GM10266 (cell line): ENCODE data around the gene TRAPPC2L.

ENCODE experiments used
- DNase-seq: peaks from one replicate; pipeline ENCODE4 v3.0.0; 2012; ENCODE audit errors: extremely low spot score
- TF ChIP-seq, protein P1 (sequence below): IDR thresholded peaks from 2 replicates; pipeline ENCODE4 v1.5.1; 2012; ENCODE audit warnings: mild to moderate bottlenecking, low read depth; ENCODE audit not compliant: control insufficient read depth, insufficient read depth; ENCODE audit errors: missing control alignments

TRAPPC2L gene, protein sequence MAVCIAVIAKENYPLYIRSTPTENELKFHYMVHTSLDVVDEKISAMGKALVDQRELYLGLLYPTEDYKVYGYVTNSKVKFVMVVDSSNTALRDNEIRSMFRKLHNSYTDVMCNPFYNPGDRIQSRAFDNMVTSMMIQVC

DNA sequence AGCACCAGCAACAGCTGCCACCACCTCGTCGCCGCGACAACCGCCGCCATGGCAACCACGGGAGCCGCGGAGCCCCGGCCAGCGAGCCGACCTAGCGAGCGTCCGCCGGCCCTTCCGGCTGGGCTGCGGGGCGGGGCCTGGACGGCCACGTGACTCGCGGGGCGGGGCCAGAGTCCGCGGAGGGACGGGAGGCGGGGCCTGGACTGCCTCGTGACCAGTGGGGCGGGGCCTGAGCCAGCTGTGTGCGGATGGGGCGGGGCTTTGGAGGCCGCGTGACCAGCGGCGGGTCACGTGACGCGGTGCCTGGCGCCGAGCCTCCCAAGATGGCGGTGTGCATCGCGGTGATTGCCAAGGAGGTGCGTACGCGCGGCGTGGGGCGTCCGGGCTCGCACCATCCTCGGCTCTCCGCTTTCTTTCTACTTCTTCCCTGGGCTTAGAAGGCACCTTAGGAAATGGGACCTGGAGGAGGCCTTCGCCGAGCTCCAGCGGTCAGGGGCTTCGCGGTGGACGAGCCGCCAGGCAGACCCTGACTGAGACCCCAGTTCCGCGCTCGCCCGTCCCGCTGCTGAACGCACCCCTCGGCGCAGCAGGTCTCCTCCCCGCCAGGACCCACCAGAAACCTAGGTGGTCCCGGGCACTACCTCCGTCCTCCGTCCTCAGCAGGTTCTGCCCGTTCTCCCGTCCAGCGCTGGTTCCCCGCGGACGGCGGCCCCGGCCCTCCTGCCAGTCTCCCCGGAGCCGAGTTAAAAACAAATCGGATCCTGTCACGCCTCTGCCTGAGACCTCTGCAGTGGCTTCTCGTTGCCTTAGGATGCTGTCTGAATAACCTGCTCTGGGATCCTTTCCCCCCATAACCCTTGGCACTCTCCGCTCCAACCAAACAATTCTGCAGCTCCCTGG, at the start of gene TRAPPC2L, which contains the start of gene GALNS:
TRAPPC2L (plus strand) TSS at position 300 of the 900 bp plus-strand sequence; CDS start at position 324, 24 bp downstream.
GALNS (minus strand) TSS at position 120 of the 900 bp plus-strand sequence; CDS start at position 50, 70 bp downstream.
- TF ChIP-seq, protein P1, sequence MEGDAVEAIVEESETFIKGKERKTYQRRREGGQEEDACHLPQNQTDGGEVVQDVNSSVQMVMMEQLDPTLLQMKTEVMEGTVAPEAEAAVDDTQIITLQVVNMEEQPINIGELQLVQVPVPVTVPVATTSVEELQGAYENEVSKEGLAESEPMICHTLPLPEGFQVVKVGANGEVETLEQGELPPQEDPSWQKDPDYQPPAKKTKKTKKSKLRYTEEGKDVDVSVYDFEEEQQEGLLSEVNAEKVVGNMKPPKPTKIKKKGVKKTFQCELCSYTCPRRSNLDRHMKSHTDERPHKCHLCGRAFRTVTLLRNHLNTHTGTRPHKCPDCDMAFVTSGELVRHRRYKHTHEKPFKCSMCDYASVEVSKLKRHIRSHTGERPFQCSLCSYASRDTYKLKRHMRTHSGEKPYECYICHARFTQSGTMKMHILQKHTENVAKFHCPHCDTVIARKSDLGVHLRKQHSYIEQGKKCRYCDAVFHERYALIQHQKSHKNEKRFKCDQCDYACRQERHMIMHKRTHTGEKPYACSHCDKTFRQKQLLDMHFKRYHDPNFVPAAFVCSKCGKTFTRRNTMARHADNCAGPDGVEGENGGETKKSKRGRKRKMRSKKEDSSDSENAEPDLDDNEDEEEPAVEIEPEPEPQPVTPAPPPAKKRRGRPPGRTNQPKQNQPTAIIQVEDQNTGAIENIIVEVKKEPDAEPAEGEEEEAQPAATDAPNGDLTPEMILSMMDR: no peak

DNA sequence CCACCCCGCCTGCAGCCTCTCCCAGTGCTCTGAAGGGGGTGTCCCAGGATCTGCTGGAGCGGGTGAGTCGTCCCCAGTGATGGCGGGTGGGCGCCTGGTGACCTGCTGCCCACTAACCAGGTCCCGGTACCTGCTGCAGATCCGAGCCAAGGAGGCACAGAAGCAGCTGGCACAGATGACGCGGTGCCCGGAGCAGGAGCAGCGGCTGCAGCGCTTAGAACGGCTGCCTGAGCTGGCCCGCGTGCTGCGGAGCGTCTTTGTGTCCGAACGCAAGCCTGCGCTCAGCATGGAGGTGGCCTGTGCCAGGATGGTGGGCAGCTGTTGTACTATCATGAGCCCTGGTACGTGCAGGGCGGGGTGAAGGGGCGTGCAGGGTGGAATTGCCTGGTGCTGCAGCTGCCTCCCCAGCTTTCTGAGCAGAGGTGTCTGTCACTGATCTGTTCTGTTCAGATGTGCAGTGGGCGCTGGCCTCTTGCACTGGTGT, 49.7 kb upstream of the TRAPPC2L start:
- TF ChIP-seq, protein P1: no peak
- DNase-seq: no peak

More for the DNA sequence above, at the start of gene TRAPPC2L, which contains the start of gene GALNS:
- DNase-seq: peak; percentile 100

DNA sequence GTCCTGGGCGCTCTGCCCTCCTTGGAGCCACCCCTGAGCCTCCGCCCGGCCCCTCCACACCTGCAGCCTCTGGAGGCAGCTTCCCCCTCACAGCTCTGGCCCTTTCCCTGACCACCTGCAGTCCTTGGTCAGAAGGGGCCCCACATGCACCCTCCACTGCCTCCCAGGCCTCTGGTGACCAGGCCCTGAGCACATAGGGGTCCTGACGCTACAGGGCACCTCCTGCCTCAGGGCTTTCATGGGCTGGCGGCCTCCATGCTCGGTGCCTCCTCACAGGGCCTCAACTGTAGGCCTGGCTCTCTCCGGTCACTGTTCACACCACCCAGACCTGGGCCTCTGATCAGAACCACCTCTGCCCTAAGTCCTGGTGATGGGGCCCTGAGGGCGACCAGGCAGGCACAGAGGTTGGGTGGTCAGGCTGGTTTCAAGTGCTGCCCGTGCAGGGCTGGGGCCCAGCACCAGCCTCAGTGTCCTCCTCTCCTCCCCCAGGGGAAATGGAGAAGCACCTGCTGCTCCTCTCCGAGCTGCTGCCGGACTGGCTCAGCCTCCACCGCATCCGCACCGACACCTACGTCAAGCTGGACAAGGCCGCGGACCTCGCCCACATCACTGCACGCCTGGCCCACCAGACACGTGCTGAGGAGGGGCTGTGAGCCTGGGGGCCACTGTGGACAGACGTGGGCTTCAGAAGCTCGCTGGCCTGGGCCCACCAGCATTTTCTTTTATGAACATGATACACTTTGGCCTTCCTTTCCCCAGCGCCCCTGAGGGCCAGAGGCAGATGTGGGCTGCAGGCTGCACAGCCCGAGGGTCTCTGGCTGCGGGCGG, 49.1 kb upstream of the TRAPPC2L start:
- DNase-seq: no peak
- TF ChIP-seq, protein P1: no peak

DNA sequence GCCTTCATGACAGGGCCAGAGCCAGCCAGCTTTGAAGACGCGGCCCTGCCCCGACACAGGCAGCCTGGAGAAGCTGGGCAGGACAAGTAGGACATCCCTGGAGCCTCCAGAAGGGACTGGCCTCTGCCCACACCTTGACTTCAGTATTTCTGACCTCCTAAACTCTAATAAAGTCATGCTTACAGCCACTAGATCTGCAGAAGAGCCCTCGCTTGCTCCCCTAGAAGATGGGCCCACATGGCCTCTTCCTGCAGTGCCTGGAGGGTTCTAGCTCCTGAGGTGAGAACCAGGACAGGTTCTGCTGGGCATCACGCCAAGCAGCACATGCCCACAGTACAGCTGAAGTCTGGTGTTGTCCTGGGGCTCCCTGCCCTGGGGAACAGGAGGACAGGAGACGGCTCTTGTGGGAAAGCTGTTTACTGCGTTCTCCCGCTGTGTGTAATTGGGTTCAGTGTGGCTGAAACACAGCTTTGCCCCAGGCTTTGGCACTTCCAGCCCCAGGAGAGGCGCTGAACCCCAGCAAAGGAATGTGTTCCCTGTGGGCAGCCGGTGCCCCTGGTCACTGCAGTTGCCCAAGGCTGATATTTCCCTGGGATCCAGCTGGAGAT, 47.8 kb upstream of the TRAPPC2L start:
- TF ChIP-seq, protein P1: no peak
- no peak for DNase-seq

- no peak for DNase-seq
Observed at GRCh38 chr16:88809676-88810165, 47.2 kb upstream of the TRAPPC2L start.

DNA sequence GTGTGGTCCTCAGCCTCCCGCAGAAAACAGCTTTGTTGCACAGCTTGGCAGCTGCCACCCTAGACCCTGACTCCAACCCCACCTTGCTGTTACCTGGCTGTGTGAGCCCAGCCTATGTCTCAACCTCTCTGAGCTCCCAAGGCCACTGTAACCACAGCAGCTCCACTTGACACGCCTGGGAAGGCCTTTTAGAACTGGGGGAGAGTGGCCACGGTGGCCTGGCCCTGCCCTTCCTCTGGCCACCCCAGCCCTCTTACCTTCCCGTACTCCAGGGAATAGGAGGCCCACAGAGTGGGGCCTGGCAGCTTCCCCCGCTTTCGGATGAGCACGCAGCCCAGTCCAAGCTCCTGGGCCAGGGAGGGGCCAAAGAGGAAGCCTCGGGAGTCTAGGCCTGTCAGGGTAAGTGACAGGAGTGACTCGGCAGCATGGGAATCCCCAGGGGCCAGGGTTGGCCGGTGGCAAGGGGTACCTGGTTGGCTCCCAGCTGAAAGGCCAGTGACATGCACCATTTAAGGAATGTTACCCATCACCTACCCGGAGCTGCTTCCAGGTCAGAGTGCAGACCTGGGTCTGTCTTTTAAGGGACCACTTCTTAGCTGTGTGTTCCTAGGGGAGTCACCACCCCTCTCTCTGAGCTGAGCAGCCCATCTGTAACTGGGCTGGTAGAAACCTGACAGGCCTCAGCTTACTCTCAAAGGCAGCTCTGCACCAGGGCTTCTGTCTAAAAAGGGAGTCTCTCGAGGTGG, 46.6 kb upstream of the TRAPPC2L start:
- no peak for DNase-seq

More at GRCh38 chr16:88809676-88810165, 47.2 kb upstream of the TRAPPC2L start:
- TF ChIP-seq, protein P1: no peak

More for the DNA sequence above, 46.6 kb upstream of the TRAPPC2L start:
- TF ChIP-seq, protein P1: no peak
